ENCODE data around the gene LUZP2. TPM values are rescaled to one million over a fixed set of nuclear protein-coding genes. Genes with fewer than 3 reads are reported as not detected.

The LUZP2 gene
- polyA plus RNA-seq, 1 experiment = 1.6 TPM

- Histone ChIP-seq H3K27ac (ENCODE audit: low read depth, low read length) (no peak overlapping the region), H3K4me3 (ENCODE audit: low read depth, low read length) (no peak overlapping the region), H3K27me3 (ENCODE audit: control insufficient read depth, insufficient read depth, low read length) (no peaks in the 10 kb centered on the region), H3K9me3 (ENCODE audit: control insufficient read depth, insufficient read depth, low read length) (no peaks in the 10 kb centered on the region)
- CTCF ChIA-PET = no interaction called here
- POLR2A ChIA-PET = no interaction called here
- TF ChIP-seq, protein P1, sequence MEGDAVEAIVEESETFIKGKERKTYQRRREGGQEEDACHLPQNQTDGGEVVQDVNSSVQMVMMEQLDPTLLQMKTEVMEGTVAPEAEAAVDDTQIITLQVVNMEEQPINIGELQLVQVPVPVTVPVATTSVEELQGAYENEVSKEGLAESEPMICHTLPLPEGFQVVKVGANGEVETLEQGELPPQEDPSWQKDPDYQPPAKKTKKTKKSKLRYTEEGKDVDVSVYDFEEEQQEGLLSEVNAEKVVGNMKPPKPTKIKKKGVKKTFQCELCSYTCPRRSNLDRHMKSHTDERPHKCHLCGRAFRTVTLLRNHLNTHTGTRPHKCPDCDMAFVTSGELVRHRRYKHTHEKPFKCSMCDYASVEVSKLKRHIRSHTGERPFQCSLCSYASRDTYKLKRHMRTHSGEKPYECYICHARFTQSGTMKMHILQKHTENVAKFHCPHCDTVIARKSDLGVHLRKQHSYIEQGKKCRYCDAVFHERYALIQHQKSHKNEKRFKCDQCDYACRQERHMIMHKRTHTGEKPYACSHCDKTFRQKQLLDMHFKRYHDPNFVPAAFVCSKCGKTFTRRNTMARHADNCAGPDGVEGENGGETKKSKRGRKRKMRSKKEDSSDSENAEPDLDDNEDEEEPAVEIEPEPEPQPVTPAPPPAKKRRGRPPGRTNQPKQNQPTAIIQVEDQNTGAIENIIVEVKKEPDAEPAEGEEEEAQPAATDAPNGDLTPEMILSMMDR (IDR thresholded peaks at IDR 0.05; ENCODE audit: low read depth, low read length) = no peak
- DNase-seq (ENCODE audit: low read depth, low spot score) = no peak
Observed at GRCh38 chr11:24762076-24762475, 265.2 kb downstream of the LUZP2 start.

DNA sequence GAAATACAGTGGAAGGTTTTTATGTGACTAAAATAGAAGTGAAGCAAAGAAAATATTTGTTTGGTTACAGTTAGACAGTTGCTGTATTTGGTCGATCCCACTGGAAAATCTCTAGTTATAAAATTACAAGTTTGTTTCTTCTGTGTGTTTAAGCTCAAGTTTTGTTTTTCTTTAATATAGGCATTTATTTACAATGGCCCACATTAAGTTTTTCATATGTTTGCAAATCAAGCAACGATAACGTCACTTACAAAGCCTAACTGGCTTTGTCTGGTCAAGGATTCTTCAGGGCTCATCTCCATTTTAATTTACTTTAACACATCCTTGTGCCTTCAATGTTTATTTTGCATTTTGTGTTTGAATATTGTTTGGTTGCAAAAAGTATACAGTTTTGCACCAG lies 270.6 kb downstream of the LUZP2 start:
- TF ChIP-seq, protein P1 (IDR thresholded peaks at IDR 0.05; ENCODE audit: low read depth, low read length) = no peak
- Histone ChIP-seq H3K4me3 (ENCODE audit: low read depth, low read length) (no peak overlapping the region), H3K9me3 (ENCODE audit: control insufficient read depth, insufficient read depth, low read length) (no peaks in the 10 kb centered on the region), H3K27ac (ENCODE audit: low read depth, low read length) (no peak overlapping the region), H3K27me3 (ENCODE audit: control insufficient read depth, insufficient read depth, low read length) (no peaks in the 10 kb centered on the region)
- POLR2A ChIA-PET = no interaction called here
- CTCF ChIA-PET = no interaction called here
- DNase-seq (ENCODE audit: low read depth, low spot score) = no peak

GRCh38 chr11:24773322-24773721 lies 276.5 kb downstream of the LUZP2 start:
- Histone ChIP-seq H3K27ac (ENCODE audit: low read depth, low read length) (no peak overlapping the region), H3K9me3 (ENCODE audit: control insufficient read depth, insufficient read depth, low read length) (no peaks in the 10 kb centered on the region), H3K4me3 (ENCODE audit: low read depth, low read length) (no peak overlapping the region), H3K27me3 (ENCODE audit: control insufficient read depth, insufficient read depth, low read length) (no peaks in the 10 kb centered on the region)
- ChIA-PET CTCF (no interaction called here), POLR2A (no interaction called here)
- TF ChIP-seq, protein P1 (IDR thresholded peaks at IDR 0.05; ENCODE audit: low read depth, low read length) = no peak
- no peak for DNase-seq (ENCODE audit: low read depth, low spot score)

DNA sequence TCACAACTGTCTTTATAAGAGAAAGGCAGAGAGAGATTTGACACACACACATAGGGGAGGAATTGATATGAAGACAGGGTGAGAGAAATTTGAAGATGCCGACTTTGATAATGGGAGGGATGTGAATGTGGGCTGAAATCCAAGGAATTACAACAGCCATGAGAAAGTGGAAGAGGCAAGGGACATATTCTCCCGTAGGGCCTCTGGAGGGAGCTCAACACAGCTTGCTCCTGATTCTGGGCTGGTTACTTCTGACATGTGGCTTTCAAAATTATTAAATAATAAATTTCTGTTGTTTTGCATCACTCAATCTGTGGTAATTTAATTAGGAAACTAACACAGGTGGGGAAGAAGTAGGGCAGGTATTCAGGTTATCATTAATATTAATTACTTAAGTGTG lies 282.9 kb downstream of the LUZP2 start:
- Histone ChIP-seq H3K27ac (ENCODE audit: low read depth, low read length) (no peak overlapping the region), H3K27me3 (ENCODE audit: control insufficient read depth, insufficient read depth, low read length) (no peaks in the 10 kb centered on the region), H3K9me3 (ENCODE audit: control insufficient read depth, insufficient read depth, low read length) (no peaks in the 10 kb centered on the region), H3K4me3 (ENCODE audit: low read depth, low read length) (no peak overlapping the region)
- DNase-seq (ENCODE audit: low read depth, low spot score) = no peak
- ChIA-PET POLR2A (no interaction called here), CTCF (no interaction called here)
- TF ChIP-seq, protein P1 (IDR thresholded peaks at IDR 0.05; ENCODE audit: low read depth, low read length) = 0 out of 2 replicates have a peak, but pooled peaks have one; percentile 26

DNA sequence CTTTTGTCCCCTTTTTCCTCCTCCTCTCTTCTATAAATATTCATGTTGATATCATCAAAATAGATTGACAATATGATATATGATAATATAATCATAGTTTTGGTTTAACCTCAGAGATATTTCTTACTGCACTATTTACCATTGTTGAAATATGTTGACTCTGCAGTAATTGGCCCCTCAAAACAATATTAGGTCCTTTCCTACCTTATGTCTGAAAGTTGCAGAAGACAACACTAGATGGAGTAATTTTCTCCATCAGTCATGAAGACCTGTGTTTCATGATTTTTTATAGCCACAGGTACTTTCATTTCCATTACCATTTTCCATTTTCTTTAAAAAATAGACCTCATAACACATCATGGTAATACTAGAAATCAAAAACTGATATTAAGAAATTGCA lies 284.4 kb downstream of the LUZP2 start:
- no peak overlapping the region for H3K27ac ChIP-seq (ENCODE audit: low read depth, low read length)
- CTCF ChIA-PET = no interaction called here
- no peaks in the 10 kb centered on the region for H3K9me3 ChIP-seq (ENCODE audit: control insufficient read depth, insufficient read depth, low read length)
- TF ChIP-seq, protein P1 (IDR thresholded peaks at IDR 0.05; ENCODE audit: low read depth, low read length) = no peak
- DNase-seq (ENCODE audit: low read depth, low spot score) = no peak
- no peaks in the 10 kb centered on the region for H3K27me3 ChIP-seq (ENCODE audit: control insufficient read depth, insufficient read depth, low read length)
- POLR2A ChIA-PET = no interaction called here
- H3K4me3 ChIP-seq (ENCODE audit: low read depth, low read length) = no peak overlapping the region

Measured in AG04450 (cell line).